HFF-Myc (cell line): ENCODE data around the gene ATP5F1E.

Experiments
- DNase-seq: peaks from one replicate; pipeline ENCODE4 v3.0.0-alpha.2; 2011; ENCODE audit warnings: low read depth; ENCODE audit errors: extremely low read depth
- H3K4me3 ChIP-seq: replicated peaks from 2 replicates; pipeline ENCODE4 v1.5.1; 2011; ENCODE audit warnings: low read depth, mild to moderate bottlenecking, control low read depth, low read length
- CTCF ChIP-seq: IDR thresholded peaks from 2 replicates; pipeline ENCODE4 v1.5.1; 2012; ENCODE audit warnings: mild to moderate bottlenecking, low read depth, low read length, control low read depth; ENCODE audit errors: missing control alignments

ATP5F1E gene

GRCh38 chr20:59025086-59025485, 7.0 kb downstream of the ATP5F1E start:
- DNase-seq = no peak
- no peak overlapping the region for H3K4me3 ChIP-seq
- TF ChIP-seq CTCF = no peak

- DNase-seq = no peak
- no peak for TF ChIP-seq CTCF
- no peak overlapping the region for H3K4me3 ChIP-seq
Observed at GRCh38 chr20:59024111-59024530, 8.0 kb downstream of the ATP5F1E start.

GRCh38 chr20:59023616-59024015, 8.5 kb downstream of the ATP5F1E start:
- no peak for DNase-seq
- H3K4me3 ChIP-seq = no peak overlapping the region
- no peak for TF ChIP-seq CTCF

- DNase-seq = no peak
- no peak overlapping the region for H3K4me3 ChIP-seq
- TF ChIP-seq CTCF = no peak
Observed at GRCh38 chr20:59022754-59023153, 9.4 kb downstream of the ATP5F1E start.

- no peak for DNase-seq
- no peak overlapping the region for H3K4me3 ChIP-seq
- TF ChIP-seq CTCF = no peak
Observed at GRCh38 chr20:59020938-59021551, 11.1 kb downstream of the ATP5F1E start.

- no peak within 1 kb of the TSS for H3K4me3 ChIP-seq
- TF ChIP-seq CTCF = no peak
- no peak for DNase-seq
Observed at GRCh38 chr20:59019217-59019616, 12.9 kb downstream of the ATP5F1E start, which contains the start of gene TUBB1. TUBB1 (plus strand) TSS chr20:59019429; CDS start chr20:59019523, 94 bp downstream.

- no peak overlapping the region for H3K4me3 ChIP-seq
- no peak for TF ChIP-seq CTCF
- no peak for DNase-seq
Observed at GRCh38 chr20:59018817-59019216, 13.3 kb downstream of the ATP5F1E start.
